Gastroesophageal sphincter (tissue), 3 donors: ENCODE data around the gene CA11.
A peak's percentile ranks its signal among the peaks of the same experiment; 100 is the strongest.

Experiments used
- CTCF ChIP-seq, 4 experiments: fragments of 200-600 bp in 2 of 4; fragments of 450-650 bp in 2 of 4; sonication (generic) in 1 of 4; IDR thresholded peaks; one replicate each; pipeline ENCODE4 v1.5.1; 2017 to 2019; ENCODE audit warnings: antibody characterized with exemption in 4 of 4, mild to moderate bottlenecking in 2 of 4, moderate library complexity in 2 of 4
- EP300 ChIP-seq: sonication (generic); formaldehyde crosslinking; IDR thresholded peaks from one replicate; pipeline ENCODE4 v1.6.1; 2017; ENCODE audit warnings: antibody characterized with exemption, mild to moderate bottlenecking
- POLR2A ChIP-seq, 2 donors: fragments of 450-650 bp; IDR thresholded peaks; one replicate each; pipeline ENCODE4 v1.6.1; 2017; ENCODE audit warnings: antibody characterized with exemption in 2 of 2, mild to moderate bottlenecking in 2 of 2, moderate library complexity in 1 of 2
- POLR2AphosphoS5 ChIP-seq: sonication (generic); formaldehyde crosslinking; IDR thresholded peaks from one replicate; pipeline ENCODE4 v1.6.1; 2017; ENCODE audit warnings: antibody characterized with exemption

DNA sequence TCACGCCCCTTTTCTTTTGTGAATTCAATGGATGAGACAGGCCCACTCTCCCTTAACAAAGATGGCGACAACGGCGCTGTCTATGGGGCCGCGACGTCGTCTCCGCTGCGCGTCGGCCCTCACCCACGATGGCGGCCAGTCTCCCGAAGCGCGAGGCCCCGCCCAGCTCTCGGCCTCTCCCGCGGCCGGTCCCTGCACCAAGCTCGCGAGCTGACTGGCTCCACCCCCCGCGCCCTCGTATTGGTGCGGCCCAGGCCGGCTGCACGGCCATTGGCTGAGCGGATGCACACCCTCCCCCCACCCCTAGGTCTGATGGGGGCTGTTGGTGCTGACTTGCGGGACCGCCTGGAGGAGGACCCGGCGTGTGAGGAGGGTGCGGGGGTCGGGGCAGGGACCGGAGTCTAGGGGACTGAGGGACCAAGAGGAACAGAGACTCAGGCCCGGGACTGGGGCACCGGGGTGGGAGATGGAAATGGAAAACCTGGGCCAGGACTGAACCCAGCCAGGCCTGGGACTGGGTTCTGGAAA is 21.9 kb downstream of the CA11 start:
- TF ChIP-seq POLR2AphosphoS5 = peak; percentile 25
- TF ChIP-seq CTCF (IDR thresholded peaks at IDR 0.05) = peak in 1 of 4 experiments; percentile 23
- TF ChIP-seq EP300 = no peak
- peak in 1 of 2 donors; percentile 25 for TF ChIP-seq POLR2A (IDR thresholded peaks at IDR 0.05)
